SU-DHL-6 (cell line): Measurements from ENCODE around the gene ASCC2.

Source experiments
- H2AFZ ChIP-seq: fragments of 200-600 bp; sonication (generic); 2 replicates; pipeline ENCODE4 v1.6.1; 2014; ENCODE audit warnings: low read depth, mild to moderate bottlenecking, moderate library complexity, mixed read lengths, antibody characterized with exemption, low read length; ENCODE audit not compliant: severe bottlenecking
- H3F3A ChIP-seq: fragments of 200-600 bp; shearing (Covaris generic); 2 replicates; pipeline ENCODE4 v1.6.0; 2016; ENCODE audit warnings: antibody characterized with exemption, mild to moderate bottlenecking; ENCODE audit not compliant: insufficient read depth
- H3K27ac ChIP-seq: fragments of 200-600 bp; sonication (generic); 2 replicates; pipeline ENCODE4 v1.5.1; 2016; ENCODE audit warnings: low read depth, mild to moderate bottlenecking, low read length, moderate library complexity, mixed read lengths
- H3K27me3 ChIP-seq: fragments of 200-600 bp; sonication (generic), shearing (Covaris generic); 2 replicates; pipeline ENCODE4 v1.6.0; 2014; ENCODE audit warnings: mild to moderate bottlenecking, low read length
- H3K36me3 ChIP-seq: fragments of 200-600 bp; sonication (generic); 2 replicates; pipeline ENCODE4 v1.6.1; 2014; ENCODE audit warnings: mild to moderate bottlenecking, low read length, mixed read lengths
- H3K4me2 ChIP-seq: fragments of 300-600, 200-600 bp; shearing (Covaris generic), sonication (generic); 2 replicates; pipeline ENCODE4 v1.6.0; 2014; ENCODE audit warnings: low read length, low read depth, mild to moderate bottlenecking; ENCODE audit not compliant: poor library complexity, severe bottlenecking
- H3K4me3 ChIP-seq: fragments of 200-600 bp; sonication (generic); 2 replicates; pipeline ENCODE4 v1.5.1; 2014; ENCODE audit warnings: antibody characterized with exemption, low read length, mild to moderate bottlenecking, mixed read lengths; ENCODE audit not compliant: insufficient read depth, poor library complexity, severe bottlenecking
- H3K79me2 ChIP-seq: fragments of 200-600 bp; sonication (generic); 2 replicates; pipeline ENCODE4 v1.6.1; 2014; ENCODE audit warnings: mild to moderate bottlenecking, low read length, moderate library complexity; ENCODE audit not compliant: insufficient read depth
- H3K9ac ChIP-seq: fragments of 200-600 bp; sonication (generic); 2 replicates; pipeline ENCODE4 v1.7.0; 2014; ENCODE audit warnings: mild to moderate bottlenecking, low read length
- H3K9me2 ChIP-seq: fragments of 200-600 bp; sonication (generic); replicated peaks from 2 replicates; pipeline ENCODE4 v1.6.1; 2014; ENCODE audit warnings: low read length; ENCODE audit not compliant: insufficient read depth
- H3K9me3 ChIP-seq: fragments of 200-600 bp; sonication (generic); 2 replicates; pipeline ENCODE4 v1.6.1; 2014; ENCODE audit warnings: low read length, mixed read lengths; ENCODE audit not compliant: insufficient read depth
- H4K20me1 ChIP-seq: fragments of 200-600 bp; sonication (generic); 2 replicates; pipeline ENCODE4 v1.6.1; 2014; ENCODE audit warnings: low read depth, mild to moderate bottlenecking, antibody characterized with exemption, low read length, moderate library complexity, mixed read lengths
- CTCF ChIP-seq: fragments of 200-600 bp; sonication (generic); IDR thresholded peaks from one replicate; pipeline ENCODE4 v1.5.1; 2017; ENCODE audit warnings: antibody characterized with exemption, mild to moderate bottlenecking, low read length, moderate library complexity; ENCODE audit not compliant: insufficient read depth, poor library complexity, severe bottlenecking
- EZH2phosphoT487 ChIP-seq: fragments of 200-600 bp; sonication (generic), shearing (Covaris generic); conservative IDR thresholded peaks from 2 replicates; pipeline ENCODE4 v1.6.1; 2018; ENCODE audit warnings: mild to moderate bottlenecking, antibody characterized with exemption, low read length, moderate library complexity, mixed read lengths

Gene ASCC2

GRCh38 chr22:29855611-29856181 is 17.6 kb upstream of the ASCC2 start:
- Histone ChIP-seq H2AFZ (no peak overlapping the region), H3F3A (no peaks in the 10 kb centered on the region), H3K9ac (no peak overlapping the region), H3K4me3 (no peak overlapping the region), H3K9me3 (no peaks in the 10 kb centered on the region), H3K4me2 (no peak overlapping the region), H3K79me2 (no peaks in the 10 kb centered on the region), H3K36me3 (no peaks in the 10 kb centered on the region), H4K20me1 (no peaks in the 10 kb centered on the region), H3K9me2 (no peaks in the 10 kb centered on the region), H3K27me3 (no peaks in the 10 kb centered on the region), H3K27ac (no peak overlapping the region)
- TF ChIP-seq CTCF, result no peak
- no peak for TF ChIP-seq EZH2phosphoT487

GRCh38 chr22:29854432-29854831 is 16.4 kb upstream of the ASCC2 start:
- H2AFZ ChIP-seq, result no peak overlapping the region
- no peaks in the 10 kb centered on the region for H3K9me3 ChIP-seq
- no peak overlapping the region for H3K4me2 ChIP-seq
- no peaks in the 10 kb centered on the region for H3K36me3 ChIP-seq
- H3K9ac ChIP-seq, result no peak overlapping the region
- H3K4me3 ChIP-seq, result no peak overlapping the region
- H3K27ac ChIP-seq, result no peak overlapping the region
- no peaks in the 10 kb centered on the region for H3K79me2 ChIP-seq
- H3K9me2 ChIP-seq, result no peaks in the 10 kb centered on the region
- no peaks in the 10 kb centered on the region for H3K27me3 ChIP-seq
- no peaks in the 10 kb centered on the region for H4K20me1 ChIP-seq
- no peaks in the 10 kb centered on the region for H3F3A ChIP-seq
- TF ChIP-seq EZH2phosphoT487 (no peak), CTCF (no peak)

GRCh38 chr22:29848111-29848510 is 10.0 kb upstream of the ASCC2 start:
- no peak overlapping the region for H3K9ac ChIP-seq
- H3K4me3 ChIP-seq, result no peak overlapping the region
- H3K27ac ChIP-seq, result no peak overlapping the region
- H3K9me3 ChIP-seq, result no peaks in the 10 kb centered on the region
- TF ChIP-seq CTCF (no peak), EZH2phosphoT487 (no peak)
- no peaks in the 10 kb centered on the region for H3F3A ChIP-seq
- H3K79me2 ChIP-seq, result no peaks in the 10 kb centered on the region
- no peaks in the 10 kb centered on the region for H3K9me2 ChIP-seq
- no peaks in the 10 kb centered on the region for H3K27me3 ChIP-seq
- no peaks in the 10 kb centered on the region for H4K20me1 ChIP-seq
- H3K4me2 ChIP-seq, result no peak overlapping the region
- H3K36me3 ChIP-seq, result no peaks in the 10 kb centered on the region
- H2AFZ ChIP-seq, result no peak overlapping the region
